Adrenal gland (tissue), 5 donors: ENCODE results near the gene SPATS2.

ENCODE experiments used
- POLR2A ChIP-seq, 2 donors: fragments of 450-650 bp; IDR thresholded peaks; one replicate each; pipeline ENCODE4 v1.6.1; 2017; ENCODE audit warnings: antibody characterized with exemption in 2 of 2, mild to moderate bottlenecking in 2 of 2, moderate library complexity in 1 of 2
- TF ChIP-seq, protein P1 (sequence below), 6 experiments: fragments of 450-650 bp in 4 of 6; fragments of 200-600 bp in 2 of 6; sonication (generic) in 1 of 6; IDR thresholded peaks; 1 replicate in 5 of 6; 2 replicates in 1 of 6; pipeline versions ENCODE4 v1.5.1 to v1.8.0; 2016 to 2021; ENCODE audit warnings: antibody characterized with exemption in 6 of 6, mild to moderate bottlenecking in 2 of 6, moderate library complexity in 1 of 6
- donor health status: DM: no; HTN: no; CAD: no.

DNA sequence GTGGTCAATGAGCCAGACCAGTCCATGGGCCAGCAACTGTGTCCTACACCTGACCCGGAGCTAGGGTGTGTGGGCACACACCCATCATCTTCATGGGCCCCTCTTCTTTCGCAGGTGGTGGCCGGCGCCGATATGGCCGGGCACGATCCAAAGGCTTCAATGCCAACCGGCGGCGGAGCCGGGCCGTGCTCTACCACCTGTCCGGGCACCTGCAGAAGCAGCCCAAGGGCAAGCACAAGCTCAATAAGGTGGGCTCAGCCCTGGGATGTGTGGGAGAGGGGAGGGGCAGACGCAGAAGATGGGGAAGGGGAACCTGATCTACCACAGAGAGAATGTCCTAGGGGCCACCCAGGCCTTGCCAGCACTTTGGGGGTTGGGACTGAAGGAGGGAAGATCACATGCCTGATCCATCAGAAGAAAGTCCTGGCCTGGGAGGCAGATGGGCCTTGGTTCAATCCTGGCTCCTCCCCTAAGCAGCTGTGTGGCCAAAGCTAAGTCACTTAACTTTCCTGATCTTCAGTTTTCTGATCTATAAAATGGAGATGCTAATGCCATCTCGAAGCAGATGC lies 175.4 kb downstream of the SPATS2 start:
- TF ChIP-seq, protein P1, sequence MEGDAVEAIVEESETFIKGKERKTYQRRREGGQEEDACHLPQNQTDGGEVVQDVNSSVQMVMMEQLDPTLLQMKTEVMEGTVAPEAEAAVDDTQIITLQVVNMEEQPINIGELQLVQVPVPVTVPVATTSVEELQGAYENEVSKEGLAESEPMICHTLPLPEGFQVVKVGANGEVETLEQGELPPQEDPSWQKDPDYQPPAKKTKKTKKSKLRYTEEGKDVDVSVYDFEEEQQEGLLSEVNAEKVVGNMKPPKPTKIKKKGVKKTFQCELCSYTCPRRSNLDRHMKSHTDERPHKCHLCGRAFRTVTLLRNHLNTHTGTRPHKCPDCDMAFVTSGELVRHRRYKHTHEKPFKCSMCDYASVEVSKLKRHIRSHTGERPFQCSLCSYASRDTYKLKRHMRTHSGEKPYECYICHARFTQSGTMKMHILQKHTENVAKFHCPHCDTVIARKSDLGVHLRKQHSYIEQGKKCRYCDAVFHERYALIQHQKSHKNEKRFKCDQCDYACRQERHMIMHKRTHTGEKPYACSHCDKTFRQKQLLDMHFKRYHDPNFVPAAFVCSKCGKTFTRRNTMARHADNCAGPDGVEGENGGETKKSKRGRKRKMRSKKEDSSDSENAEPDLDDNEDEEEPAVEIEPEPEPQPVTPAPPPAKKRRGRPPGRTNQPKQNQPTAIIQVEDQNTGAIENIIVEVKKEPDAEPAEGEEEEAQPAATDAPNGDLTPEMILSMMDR (IDR thresholded peaks at IDR 0.05): no peak
- TF ChIP-seq POLR2A (IDR thresholded peaks at IDR 0.05): no peak
